NCI-H345 treated with DMSO at 0.1 percent for 48 hours (cell line): ENCODE measurements around the gene CNTLN.
"Not testable (repeated sequence)": the region's sequence is repeated elsewhere in the genome, so short reads cannot be mapped to it uniquely, and the experiment has no call there.

Experiments
- DNase-seq: peaks from one replicate; lab custom pipeline; 2025; ENCODE audit not compliant: unreplicated experiment; lab: John Stamatoyannopoulos, UW

Gene CNTLN

GRCh38 chr9:17134396-17135294 is at the start of gene CNTLN:
Gene CNTLN, plus strand, starts transcription at chr9:17135040. Its CDS starts 26 bp downstream, at chr9:17135066.
- DNase-seq: peak; percentile 80

GRCh38 chr9:17088566-17088965 is 46.3 kb upstream of the CNTLN start:
- DNase-seq: no peak

- DNase-seq: no peak
Measured at GRCh38 chr9:17090041-17090440, 44.8 kb upstream of the CNTLN start.

GRCh38 chr9:17116400-17116837 is 18.4 kb upstream of the CNTLN start:
- DNase-seq: peak; percentile 48

GRCh38 chr9:17117372-17117771 is 17.5 kb upstream of the CNTLN start:
- no peak for DNase-seq

GRCh38 chr9:17120203-17120602 is 14.6 kb upstream of the CNTLN start:
- no peak for DNase-seq

GRCh38 chr9:17121264-17121663 is 13.6 kb upstream of the CNTLN start:
- no peak for DNase-seq

GRCh38 chr9:17130291-17130690 is 4.5 kb upstream of the CNTLN start:
- DNase-seq: no peak

GRCh38 chr9:17130725-17131124 is 4.1 kb upstream of the CNTLN start:
- DNase-seq: no peak

GRCh38 chr9:17131494-17131893 is 3.3 kb upstream of the CNTLN start:
- DNase-seq: no peak

- DNase-seq: peak; percentile 27
Measured at GRCh38 chr9:17135295-17136160, 688 bp downstream of the CNTLN start.

- DNase-seq: no peak
Measured at GRCh38 chr9:17137566-17137965, 2.7 kb downstream of the CNTLN start.

GRCh38 chr9:17138503-17138902 is 3.7 kb downstream of the CNTLN start:
- DNase-seq: no peak

- no peak for DNase-seq
Measured at GRCh38 chr9:17140418-17140817, 5.6 kb downstream of the CNTLN start.

- no peak for DNase-seq
Measured at GRCh38 chr9:17148324-17148723, 13.5 kb downstream of the CNTLN start.

GRCh38 chr9:17159469-17159868 is 24.6 kb downstream of the CNTLN start:
- no peak for DNase-seq

- DNase-seq: no peak
Measured at GRCh38 chr9:17160327-17160726, 25.5 kb downstream of the CNTLN start.

GRCh38 chr9:17165764-17166163 is 30.9 kb downstream of the CNTLN start:
- no peak for DNase-seq

- DNase-seq: no peak
Measured at GRCh38 chr9:17166346-17166745, 31.5 kb downstream of the CNTLN start.

GRCh38 chr9:17171309-17172094 is 36.7 kb downstream of the CNTLN start:
- no peak for DNase-seq

- DNase-seq: not testable (repeated sequence)
Measured at GRCh38 chr9:17177496-17177895, 42.7 kb downstream of the CNTLN start.
